Activated naive CD8-positive, alpha-beta T cell treated with anti-CD3 and anti-CD28 coated beads, Interleukin-2, amount 10 ng/mL, durations not matched to agents 7 days and 5 days (primary cell): ENCODE measurements around the gene PPP1R9A. TPM values are rescaled to one million over a fixed set of nuclear protein-coding genes. Genes with fewer than 3 reads are reported as not detected.

Experiments
- ATAC-seq: fragments of 150-1000 bp; cut with Tn5 transposase; one replicate; pipeline ENCODE4 v1.10.0; 2021; ENCODE audit warnings: low read depth, moderate library complexity
- POLR2A ChIA-PET: fragments of 350-600 bp; sonication (Branson Sonifier 250); formaldehyde crosslinking; loops from one replicate; lab custom pipeline; 2021; ENCODE audit warnings: antibody characterized with exemption; lab: Charles Lee
- DNase-seq: peaks from one replicate; pipeline ENCODE4 v3.0.0; 2021
- H3K27ac Mint-ChIP-seq: one replicate; pipeline ENCODE4 v1.8.0; 2022; ENCODE audit warnings: mild to moderate bottlenecking, mixed read lengths
- H3K27me3 Mint-ChIP-seq: one replicate; pipeline ENCODE4 v1.8.0; 2022; ENCODE audit warnings: mild to moderate bottlenecking, moderate library complexity, mixed read lengths
- H3K36me3 Mint-ChIP-seq: one replicate; pipeline ENCODE4 v1.8.0; 2021; ENCODE audit warnings: mild to moderate bottlenecking, mixed read lengths
- H3K4me1 Mint-ChIP-seq: one replicate; pipeline ENCODE4 v1.8.0; 2021; ENCODE audit warnings: mixed read lengths
- H3K4me3 Mint-ChIP-seq: one replicate; pipeline ENCODE4 v1.8.0; 2022; ENCODE audit warnings: mild to moderate bottlenecking, moderate library complexity, mixed read lengths
- H3K9me3 Mint-ChIP-seq: one replicate; pipeline ENCODE4 v1.8.0; 2021; ENCODE audit warnings: mixed read lengths
- total RNA-seq, 2 experiments: library from RNA; stranded (reverse); gene quantifications; one replicate each; pipeline ENCODE4 v1.2.3, GENCODE V29; 2021

The PPP1R9A gene
- total RNA-seq, 2 experiments from 2014 or later, result 0.06 to 0.42 TPM

GRCh38 chr7:95204618-95205017 lies 297.2 kb downstream of the PPP1R9A start:
- no peaks in the 10 kb centered on the region for H3K4me1 Mint-ChIP-seq
- POLR2A ChIA-PET, result no interaction called here
- ATAC-seq (no peak), DNase-seq (no peak)
- H3K27me3 Mint-ChIP-seq, result no peaks in the 10 kb centered on the region
- H3K4me3 Mint-ChIP-seq, result no peak overlapping the region
- no peaks in the 10 kb centered on the region for H3K9me3 Mint-ChIP-seq
- H3K27ac Mint-ChIP-seq, result no peak overlapping the region
- no peaks in the 10 kb centered on the region for H3K36me3 Mint-ChIP-seq

- Mint-ChIP-seq H3K36me3 (no peaks in the 10 kb centered on the region), H3K27ac (no peak overlapping the region), H3K27me3 (no peaks in the 10 kb centered on the region), H3K4me1 (no peaks in the 10 kb centered on the region), H3K9me3 (no peaks in the 10 kb centered on the region), H3K4me3 (no peak overlapping the region)
- no peak for DNase-seq
- POLR2A ChIA-PET, result no interaction called here
- no peak for ATAC-seq
These were observed 298.4 kb downstream of the PPP1R9A start for GRCh38 chr7:95205665-95206225.

- no peaks in the 10 kb centered on the region for H3K4me1 Mint-ChIP-seq
- no peak for DNase-seq
- POLR2A ChIA-PET, result no interaction called here
- H3K4me3 Mint-ChIP-seq, result no peak overlapping the region
- no peak for ATAC-seq
- no peak overlapping the region for H3K27ac Mint-ChIP-seq
- H3K36me3 Mint-ChIP-seq, result no peaks in the 10 kb centered on the region
- no peaks in the 10 kb centered on the region for H3K27me3 Mint-ChIP-seq
- no peaks in the 10 kb centered on the region for H3K9me3 Mint-ChIP-seq
These were observed 301.9 kb downstream of the PPP1R9A start for GRCh38 chr7:95209276-95209675.

GRCh38 chr7:95209788-95210187 lies 302.4 kb downstream of the PPP1R9A start:
- Mint-ChIP-seq H3K4me3 (no peak overlapping the region), H3K36me3 (no peaks in the 10 kb centered on the region), H3K27ac (no peak overlapping the region), H3K27me3 (no peaks in the 10 kb centered on the region), H3K4me1 (no peaks in the 10 kb centered on the region), H3K9me3 (no peaks in the 10 kb centered on the region)
- ATAC-seq, result no peak
- POLR2A ChIA-PET, result no interaction called here
- DNase-seq, result no peak

- POLR2A ChIA-PET, result no interaction called here
- Mint-ChIP-seq H3K27ac (no peak overlapping the region), H3K9me3 (no peaks in the 10 kb centered on the region), H3K4me3 (no peak overlapping the region), H3K36me3 (no peaks in the 10 kb centered on the region), H3K4me1 (no peaks in the 10 kb centered on the region), H3K27me3 (no peaks in the 10 kb centered on the region)
- DNase-seq (no peak), ATAC-seq (no peak)
These were observed 305.8 kb downstream of the PPP1R9A start for GRCh38 chr7:95213148-95213547.

- Mint-ChIP-seq H3K27me3 (no peaks in the 10 kb centered on the region), H3K4me1 (no peaks in the 10 kb centered on the region), H3K27ac (no peak overlapping the region), H3K4me3 (no peak overlapping the region), H3K9me3 (no peaks in the 10 kb centered on the region), H3K36me3 (no peaks in the 10 kb centered on the region)
- ATAC-seq, result no peak
- DNase-seq, result no peak
- POLR2A ChIA-PET, result no interaction called here
These were observed 306.6 kb downstream of the PPP1R9A start for GRCh38 chr7:95213809-95214492.

GRCh38 chr7:95219721-95220120 lies 312.3 kb downstream of the PPP1R9A start:
- no peak for DNase-seq
- H3K4me1 Mint-ChIP-seq, result no peaks in the 10 kb centered on the region
- no peaks in the 10 kb centered on the region for H3K27me3 Mint-ChIP-seq
- H3K9me3 Mint-ChIP-seq, result no peaks in the 10 kb centered on the region
- H3K4me3 Mint-ChIP-seq, result no peak overlapping the region
- POLR2A ChIA-PET, result no interaction called here
- ATAC-seq, result no peak
- no peaks in the 10 kb centered on the region for H3K36me3 Mint-ChIP-seq
- no peak overlapping the region for H3K27ac Mint-ChIP-seq

- Mint-ChIP-seq H3K27me3 (no peaks in the 10 kb centered on the region), H3K4me3 (no peak overlapping the region), H3K4me1 (no peaks in the 10 kb centered on the region), H3K36me3 (no peaks in the 10 kb centered on the region), H3K27ac (no peak overlapping the region), H3K9me3 (no peaks in the 10 kb centered on the region)
- ATAC-seq (no peak), DNase-seq (no peak)
- POLR2A ChIA-PET, result no interaction called here
These were observed 312.9 kb downstream of the PPP1R9A start for GRCh38 chr7:95220328-95220727.

GRCh38 chr7:95225301-95225700 lies 317.9 kb downstream of the PPP1R9A start:
- Mint-ChIP-seq H3K27ac (no peak overlapping the region), H3K4me1 (no peaks in the 10 kb centered on the region), H3K9me3 (no peaks in the 10 kb centered on the region), H3K4me3 (no peak overlapping the region), H3K36me3 (no peaks in the 10 kb centered on the region), H3K27me3 (peaks cover 4% of the 10 kb centered on the region)
- no peak for ATAC-seq
- POLR2A ChIA-PET, result no interaction called here
- no peak for DNase-seq

GRCh38 chr7:95229301-95229700 lies 321.9 kb downstream of the PPP1R9A start:
- Mint-ChIP-seq H3K4me1 (no peaks in the 10 kb centered on the region), H3K27me3 (peaks cover 4% of the 10 kb centered on the region), H3K27ac (no peak overlapping the region), H3K4me3 (no peak overlapping the region), H3K9me3 (no peaks in the 10 kb centered on the region), H3K36me3 (no peaks in the 10 kb centered on the region)
- no peak for DNase-seq
- ATAC-seq, result no peak
- POLR2A ChIA-PET, result no interaction called here

- POLR2A ChIA-PET, result no interaction called here
- Mint-ChIP-seq H3K9me3 (no peaks in the 10 kb centered on the region), H3K4me3 (no peak overlapping the region), H3K27me3 (peaks cover 2% of the 10 kb centered on the region), H3K27ac (no peak overlapping the region), H3K36me3 (no peaks in the 10 kb centered on the region), H3K4me1 (no peaks in the 10 kb centered on the region)
- DNase-seq, result no peak
- no peak for ATAC-seq
These were observed 331.0 kb downstream of the PPP1R9A start for GRCh38 chr7:95238252-95238943.

GRCh38 chr7:95240921-95241320 lies 333.5 kb downstream of the PPP1R9A start:
- no peak for DNase-seq
- Mint-ChIP-seq H3K27ac (no peak overlapping the region), H3K4me3 (no peak overlapping the region), H3K9me3 (no peaks in the 10 kb centered on the region), H3K36me3 (no peaks in the 10 kb centered on the region), H3K4me1 (no peaks in the 10 kb centered on the region), H3K27me3 (peaks cover 2% of the 10 kb centered on the region)
- POLR2A ChIA-PET, result no interaction called here
- no peak for ATAC-seq

GRCh38 chr7:95242266-95242665 lies 334.9 kb downstream of the PPP1R9A start:
- Mint-ChIP-seq H3K36me3 (no peaks in the 10 kb centered on the region), H3K27ac (no peak overlapping the region), H3K9me3 (no peaks in the 10 kb centered on the region), H3K4me3 (no peak overlapping the region), H3K4me1 (no peaks in the 10 kb centered on the region), H3K27me3 (peaks cover 3% of the 10 kb centered on the region)
- POLR2A ChIA-PET, result no interaction called here
- DNase-seq (no peak), ATAC-seq (no peak)

- POLR2A ChIA-PET, result no interaction called here
- H3K36me3 Mint-ChIP-seq, result no peaks in the 10 kb centered on the region
- no peaks in the 10 kb centered on the region for H3K4me1 Mint-ChIP-seq
- no peak for DNase-seq
- H3K4me3 Mint-ChIP-seq, result no peak overlapping the region
- peaks cover 3% of the 10 kb centered on the region for H3K27me3 Mint-ChIP-seq
- H3K9me3 Mint-ChIP-seq, result no peaks in the 10 kb centered on the region
- H3K27ac Mint-ChIP-seq, result no peak overlapping the region
- ATAC-seq, result no peak
These were observed 337.2 kb downstream of the PPP1R9A start for GRCh38 chr7:95244616-95245015.
